Measurements from ENCODE around the gene TMEM117. TPM values are rescaled to one million over a fixed set of nuclear protein-coding genes. Genes with fewer than 3 reads are reported as not detected.

TMEM117 gene
- total RNA-seq, 2 donors from 2014 or later: 1.3 to 2.7 TPM

GRCh38 chr12:44389038-44389437 is 553.2 kb downstream of the TMEM117 start:
- ATAC-seq (replicated peaks in 1 of 2): no peak
- no peaks in the 10 kb centered on the region for H3K9me3 Mint-ChIP-seq

GRCh38 chr12:44389896-44390295 is 554.0 kb downstream of the TMEM117 start:
- no peaks in the 10 kb centered on the region for H3K4me1 Mint-ChIP-seq (ENCODE audit: low read depth)
- H3K9me3 Mint-ChIP-seq: no peaks in the 10 kb centered on the region
- H3K4me3 Mint-ChIP-seq: no peak overlapping the region
- ATAC-seq (replicated peaks in 1 of 2) (no peak), DNase-seq (no peak)
- H3K36me3 Mint-ChIP-seq (ENCODE audit: insufficient read depth in 2 of 2): no peaks in the 10 kb centered on the region
- H3K27ac Mint-ChIP-seq: no peak overlapping the region
- H3K27me3 Mint-ChIP-seq (ENCODE audit: low read depth): no peaks in the 10 kb centered on the region

More at GRCh38 chr12:44389038-44389437, 553.2 kb downstream of the TMEM117 start:
- Mint-ChIP-seq H3K27ac (no peak overlapping the region), H3K4me1 (ENCODE audit: low read depth) (no peaks in the 10 kb centered on the region), H3K27me3 (ENCODE audit: low read depth) (no peaks in the 10 kb centered on the region), H3K4me3 (no peak overlapping the region), H3K36me3 (ENCODE audit: insufficient read depth in 2 of 2) (no peaks in the 10 kb centered on the region)
- no peak for DNase-seq

- Mint-ChIP-seq H3K36me3 (ENCODE audit: insufficient read depth in 2 of 2) (peaks cover 0 to 1% of the 10 kb centered on the region in 2 donors), H3K4me3 (no peak overlapping the region), H3K9me3 (peaks cover 0 to 3% of the 10 kb centered on the region in 2 donors), H3K27me3 (ENCODE audit: low read depth) (no peaks in the 10 kb centered on the region), H3K27ac (no peak overlapping the region), H3K4me1 (ENCODE audit: low read depth) (no peaks in the 10 kb centered on the region)
- no peak for ATAC-seq (replicated peaks in 1 of 2)
- no peak for DNase-seq
Measured at GRCh38 chr12:44397631-44398030, 561.8 kb downstream of the TMEM117 start.

DNA sequence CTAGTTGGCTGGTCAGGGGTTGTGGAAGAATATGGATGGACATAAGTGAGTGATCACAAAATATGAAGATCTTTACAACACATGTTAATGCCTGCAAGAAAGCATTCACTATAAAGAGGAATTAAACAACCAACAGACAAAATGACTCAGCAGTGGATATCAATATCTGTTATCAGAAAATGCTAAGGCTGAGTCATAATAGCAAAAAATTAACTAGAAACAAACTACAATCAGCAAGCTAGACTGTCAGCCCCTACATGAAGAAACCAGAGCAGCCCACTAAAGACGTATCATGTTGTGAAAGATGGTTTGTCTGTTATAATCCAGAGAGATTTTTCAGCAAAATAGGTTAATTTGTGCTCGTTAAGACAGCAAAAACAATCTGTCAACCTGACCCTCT is 567.3 kb downstream of the TMEM117 start:
- peaks cover 0 to 7% of the 10 kb centered on the region in 2 donors for H3K9me3 Mint-ChIP-seq
- DNase-seq (no peak), ATAC-seq (replicated peaks in 1 of 2) (no peak)
- H3K4me3 Mint-ChIP-seq: no peak overlapping the region
- H3K27ac Mint-ChIP-seq: no peak overlapping the region
- H3K27me3 Mint-ChIP-seq (ENCODE audit: low read depth): peaks cover 17% of the 10 kb centered on the region
- no peaks in the 10 kb centered on the region for H3K4me1 Mint-ChIP-seq (ENCODE audit: low read depth)
- peaks cover 0 to 1% of the 10 kb centered on the region in 2 donors for H3K36me3 Mint-ChIP-seq (ENCODE audit: insufficient read depth in 2 of 2)

- Mint-ChIP-seq H3K36me3 (ENCODE audit: insufficient read depth in 2 of 2) (peaks cover 0 to 1% of the 10 kb centered on the region in 2 donors), H3K27ac (no peak overlapping the region), H3K4me3 (no peak overlapping the region), H3K9me3 (peaks cover 0 to 7% of the 10 kb centered on the region in 2 donors), H3K27me3 (ENCODE audit: low read depth) (peaks cover 22% of the 10 kb centered on the region), H3K4me1 (ENCODE audit: low read depth) (no peaks in the 10 kb centered on the region)
- ATAC-seq (replicated peaks in 1 of 2): no peak
- no peak for DNase-seq
Measured at GRCh38 chr12:44405297-44405696, 569.4 kb downstream of the TMEM117 start.

GRCh38 chr12:44422559-44422958 is 586.7 kb downstream of the TMEM117 start:
- no peak for DNase-seq
- Mint-ChIP-seq H3K27ac (no peak overlapping the region), H3K9me3 (no peaks in the 10 kb centered on the region), H3K27me3 (ENCODE audit: low read depth) (peaks cover 6% of the 10 kb centered on the region), H3K4me3 (no peak overlapping the region), H3K36me3 (ENCODE audit: insufficient read depth in 2 of 2) (no peaks in the 10 kb centered on the region), H3K4me1 (ENCODE audit: low read depth) (no peaks in the 10 kb centered on the region)
- no peak for ATAC-seq (replicated peaks in 1 of 2)

DNA sequence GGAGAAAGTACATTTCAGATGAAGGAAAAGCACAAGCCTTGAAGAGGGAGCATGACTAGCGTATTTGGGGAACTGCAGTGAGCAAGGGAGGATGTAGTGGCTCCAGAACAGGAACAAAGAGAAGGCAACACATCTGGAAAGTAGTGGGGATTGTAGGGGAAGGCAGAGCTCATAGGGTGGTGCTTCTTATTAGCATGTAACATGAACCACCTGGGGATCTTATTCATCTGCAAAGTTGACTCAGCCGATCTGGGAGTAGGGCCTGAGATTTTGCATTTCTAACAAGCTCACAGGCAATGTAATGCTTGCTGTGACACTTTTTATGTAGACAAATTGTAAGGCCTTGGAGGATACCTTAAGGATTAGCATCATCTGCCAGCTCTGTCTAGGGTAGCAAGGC is 592.9 kb downstream of the TMEM117 start:
- Mint-ChIP-seq H3K4me3 (no peak overlapping the region), H3K36me3 (ENCODE audit: insufficient read depth in 2 of 2) (no peaks in the 10 kb centered on the region), H3K4me1 (ENCODE audit: low read depth) (no peaks in the 10 kb centered on the region), H3K27me3 (ENCODE audit: low read depth) (no peaks in the 10 kb centered on the region), H3K27ac (no peak overlapping the region), H3K9me3 (no peaks in the 10 kb centered on the region)
- ATAC-seq (replicated peaks in 1 of 2): no peak
- no peak for DNase-seq

GRCh38 chr12:44431647-44432343 is 595.9 kb downstream of the TMEM117 start:
- no peak overlapping the region for H3K27ac Mint-ChIP-seq
- H3K9me3 Mint-ChIP-seq: no peaks in the 10 kb centered on the region
- H3K27me3 Mint-ChIP-seq (ENCODE audit: low read depth): peaks cover 7% of the 10 kb centered on the region
- no peaks in the 10 kb centered on the region for H3K4me1 Mint-ChIP-seq (ENCODE audit: low read depth)
- no peaks in the 10 kb centered on the region for H3K36me3 Mint-ChIP-seq (ENCODE audit: insufficient read depth in 2 of 2)
- ATAC-seq (replicated peaks in 1 of 2) (no peak), DNase-seq (no peak)
- no peak overlapping the region for H3K4me3 Mint-ChIP-seq

- Mint-ChIP-seq H3K36me3 (ENCODE audit: insufficient read depth in 2 of 2) (no peaks in the 10 kb centered on the region), H3K27ac (no peak overlapping the region), H3K4me3 (no peak overlapping the region), H3K9me3 (no peaks in the 10 kb centered on the region), H3K4me1 (ENCODE audit: low read depth) (no peaks in the 10 kb centered on the region), H3K27me3 (ENCODE audit: low read depth) (peaks cover 7% of the 10 kb centered on the region)
- no peak for DNase-seq
- no peak for ATAC-seq (replicated peaks in 1 of 2)
Measured at GRCh38 chr12:44433659-44434058, 597.8 kb downstream of the TMEM117 start.

- ATAC-seq (replicated peaks in 1 of 2) (no peak), DNase-seq (no peak)
- Mint-ChIP-seq H3K4me3 (no peak overlapping the region), H3K36me3 (ENCODE audit: insufficient read depth in 2 of 2) (no peaks in the 10 kb centered on the region), H3K27ac (no peak overlapping the region), H3K9me3 (no peaks in the 10 kb centered on the region), H3K4me1 (ENCODE audit: low read depth) (no peaks in the 10 kb centered on the region), H3K27me3 (ENCODE audit: low read depth) (peaks cover 18% of the 10 kb centered on the region)
Measured at GRCh38 chr12:44436756-44437155, 600.9 kb downstream of the TMEM117 start.

Other genes starting within 250 kb of the TMEM117 start
- gene PUS7L, start 77.3 kb upstream of the TMEM117 start, total RNA-seq: 10 to 100 TPM; 18.1 to 21.8 TPM
- 10 to 100 TPM; 41.4 TPM for gene IRAK4, start 77.1 kb upstream of the TMEM117 start, total RNA-seq
- gene TWF1, start 29.8 kb upstream of the TMEM117 start, total RNA-seq: 10 to 100 TPM; 14.5 to 19.1 TPM

Data from activated T-cell treated with anti-CD3 and anti-CD28 coated beads, Interleukin-2, amount 50 U/mL, for 72 hours (primary cell).